HG02642 (cell line): ENCODE results near the gene PEDS1.
A peak's percentile ranks its signal among the peaks of the same experiment; 100 is the strongest.
"Not testable (repeated sequence)": the region's sequence is repeated elsewhere in the genome, so short reads cannot be mapped to it uniquely, and the experiment has no call there.

ENCODE experiments used
- ATAC-seq: cut with Tn5 transposase; IDR thresholded peaks from one replicate; pipeline ENCODE4 v1.9.1; 2021; ENCODE audit warnings: mild to moderate bottlenecking; ENCODE audit not compliant: unreplicated experiment, poor library complexity

Gene PEDS1

GRCh38 chr20:50138120-50138478, 15.4 kb downstream of the PEDS1 start:
- no peak for ATAC-seq

GRCh38 chr20:50137702-50138101, 15.8 kb downstream of the PEDS1 start:
- ATAC-seq, result not testable (repeated sequence)

GRCh38 chr20:50136822-50137599, 16.5 kb downstream of the PEDS1 start:
- ATAC-seq, result no peak

GRCh38 chr20:50135157-50135556, 18.4 kb downstream of the PEDS1 start:
- not testable (repeated sequence) for ATAC-seq

- ATAC-seq, result no peak
Observed at GRCh38 chr20:50133474-50134217, 19.9 kb downstream of the PEDS1 start.

- ATAC-seq, result no peak
Observed at GRCh38 chr20:50133041-50133440, 20.5 kb downstream of the PEDS1 start.

GRCh38 chr20:50130995-50131394, 22.5 kb downstream of the PEDS1 start:
- no peak for ATAC-seq

GRCh38 chr20:50130356-50130723, 23.2 kb downstream of the PEDS1 start:
- no peak for ATAC-seq

GRCh38 chr20:50129662-50130355, 23.7 kb downstream of the PEDS1 start:
- ATAC-seq, result no peak

- no peak for ATAC-seq
Observed at GRCh38 chr20:50128520-50128905, 25.0 kb downstream of the PEDS1 start.

GRCh38 chr20:50127587-50128519, 25.7 kb downstream of the PEDS1 start:
- no peak for ATAC-seq

GRCh38 chr20:50126662-50127061, 26.9 kb downstream of the PEDS1 start:
- no peak for ATAC-seq

GRCh38 chr20:50125279-50125678, 28.2 kb downstream of the PEDS1 start:
- no peak for ATAC-seq

GRCh38 chr20:50124496-50124895, 29.0 kb downstream of the PEDS1 start:
- ATAC-seq, result no peak

GRCh38 chr20:50123418-50123817, 30.1 kb downstream of the PEDS1 start:
- no peak for ATAC-seq

- no peak for ATAC-seq
Observed at GRCh38 chr20:50122763-50123162, 30.8 kb downstream of the PEDS1 start.

GRCh38 chr20:50121858-50122271, 31.7 kb downstream of the PEDS1 start:
- ATAC-seq, result no peak

- peak; percentile 54 for ATAC-seq
Observed at GRCh38 chr20:50120935-50121693, 32.4 kb downstream of the PEDS1 start.

GRCh38 chr20:50118203-50118602, 35.3 kb downstream of the PEDS1 start:
- no peak for ATAC-seq
